Liver (tissue), 9 donors: Measurements from ENCODE around the gene SRC. TPM values are rescaled to one million over a fixed set of nuclear protein-coding genes. Genes with fewer than 3 reads are reported as not detected.

Experiments
- DNase-seq: peaks from one replicate; pipeline ENCODE4 v3.0.0-alpha.2; 2017; ENCODE audit warnings: low spot score
- H3K27ac ChIP-seq, 2 donors: one replicate each; pipeline ENCODE4 v1.7.0; 2013; ENCODE audit warnings: inconsistent platforms in 2 of 2, low read length in 2 of 2, control low read depth in 1 of 2, low read depth in 1 of 2, mild to moderate bottlenecking in 1 of 2
- H3K27me3 ChIP-seq, 4 donors: one replicate each; pipeline versions ENCODE4 v1.6.1 to v1.7.0; 2013; ENCODE audit warnings: low read length in 3 of 4, inconsistent platforms in 1 of 4, mild to moderate bottlenecking in 1 of 4, moderate library complexity in 1 of 4; ENCODE audit not compliant: control insufficient read depth in 4 of 4, insufficient read depth in 4 of 4
- H3K36me3 ChIP-seq, 4 donors: one replicate each; pipeline versions ENCODE4 v1.6.1 to v1.7.0; 2013; ENCODE audit warnings: low read length in 3 of 4, mild to moderate bottlenecking in 3 of 4, low read depth in 1 of 4, moderate library complexity in 1 of 4; ENCODE audit not compliant: control insufficient read depth in 4 of 4, insufficient read depth in 3 of 4
- H3K4me1 ChIP-seq, 4 donors: one replicate each; pipeline versions ENCODE4 v1.6.1 to v1.7.0; 2013; ENCODE audit warnings: low read length in 3 of 4, mild to moderate bottlenecking in 3 of 4, moderate library complexity in 1 of 4; ENCODE audit not compliant: control insufficient read depth in 4 of 4, insufficient read depth in 4 of 4
- H3K4me3 ChIP-seq, 3 donors: one replicate each; pipeline versions ENCODE4 v1.6.1 to v1.7.0; 2013; ENCODE audit warnings: low read length in 3 of 3, control low read depth in 1 of 3, low read depth in 1 of 3, mild to moderate bottlenecking in 1 of 3
- H3K9ac ChIP-seq, 2 donors: one replicate each; pipeline ENCODE4 v1.7.0; 2013; ENCODE audit warnings: low read length in 2 of 2, mild to moderate bottlenecking in 2 of 2, moderate library complexity in 2 of 2, control low read depth in 1 of 2, low read depth in 1 of 2
- H3K9me3 ChIP-seq, 4 donors: one replicate each; pipeline versions ENCODE4 v1.6.1 to v1.7.0; 2013; ENCODE audit warnings: low read length in 3 of 4; ENCODE audit not compliant: control insufficient read depth in 4 of 4
- EGR1 ChIP-seq, 2 donors: IDR thresholded peaks; 2 replicates each; pipeline ENCODE4 v1.6.1; 2016 to 2018; ENCODE audit warnings: antibody characterized with exemption in 2 of 2, low read depth in 2 of 2
- FOXA1 ChIP-seq: IDR thresholded peaks from 2 replicates; pipeline ENCODE4 v1.6.1; 2016; ENCODE audit warnings: antibody characterized with exemption
- GABPA ChIP-seq, 2 donors: IDR thresholded peaks in 1 of 2; conservative IDR thresholded peaks in 1 of 2; 2 replicates each; pipeline ENCODE4 v1.6.1; 2016; ENCODE audit warnings: antibody characterized with exemption in 2 of 2, mild to moderate bottlenecking in 1 of 2, moderate library complexity in 1 of 2
- HNF4G ChIP-seq: IDR thresholded peaks from 2 replicates; pipeline ENCODE4 v1.6.1; 2016; ENCODE audit warnings: antibody characterized with exemption
- RAD21 ChIP-seq, 2 donors: IDR thresholded peaks; 2 replicates each; pipeline ENCODE4 v1.6.1; 2016; ENCODE audit warnings: antibody characterized with exemption in 2 of 2, mild to moderate bottlenecking in 2 of 2
- REST ChIP-seq: IDR thresholded peaks from 2 replicates; pipeline ENCODE4 v1.6.1; 2016; ENCODE audit warnings: antibody characterized with exemption, mild to moderate bottlenecking
- RXRA ChIP-seq, 2 donors: IDR thresholded peaks; 2 replicates each; pipeline ENCODE4 v1.6.1; 2017 to 2018; ENCODE audit warnings: antibody characterized with exemption in 2 of 2, mild to moderate bottlenecking in 1 of 2
- SP1 ChIP-seq: IDR thresholded peaks from 2 replicates; pipeline ENCODE4 v1.6.1; 2018; ENCODE audit warnings: antibody characterized with exemption, mild to moderate bottlenecking
- YY1 ChIP-seq: IDR thresholded peaks from 2 replicates; pipeline ENCODE4 v1.6.1; 2016; ENCODE audit warnings: antibody characterized with exemption, mild to moderate bottlenecking
- WGBS: extraction: QIAGEN DNeasy Blood & Tissue Kit; methylation state at CpG from one replicate; pipeline ENCODE4 v1.1.7; 2013; 5-methylcytosine and 5-hydroxymethylcytosine counted together
- polyA plus RNA-seq, 2 donors: library from polyadenylated mRNA; stranded (reverse) in 1 of 2; unstranded in 1 of 2; fragments of 200-250 nt in 1 of 2; fragments of >200 nt in 1 of 2; fragmentation: Nextera tagmentation in 1 of 2; extraction: Ambion mirVana in 1 of 2; gene quantifications; one replicate each; pipeline versions ENCODE4 v1.2.1 to v1.2.3, GENCODE V29; 2013 to 2015
- total RNA-seq, 2 donors: library from RNA; depleted of rRNA; stranded (reverse); fragments of >200 nt; gene quantifications; one replicate each; pipeline ENCODE4 v1.2.3, GENCODE V29; 2014
- TF ChIP-seq, protein P1 (sequence below): IDR thresholded peaks from 2 replicates; pipeline ENCODE4 v1.6.1; 2016; ENCODE audit warnings: antibody characterized with exemption
- TF ChIP-seq, protein P2 (sequence below): fragments of 150-350 bp; IDR thresholded peaks from 2 replicates; pipeline ENCODE4 v1.5.1; 2017; ENCODE audit warnings: improper control_type of control experiment, low read depth, low read length; ENCODE audit not compliant: missing input control
- TF ChIP-seq, protein P3 (sequence below): IDR thresholded peaks from 2 replicates; pipeline ENCODE4 v1.6.1; 2016; ENCODE audit warnings: antibody characterized with exemption
- donor health status: healthy.
- donor health status: healthy.
- donor health status: healthy.
- donor health status: healthy.
- donor health status: healthy.

SRC gene
- total and polyA plus RNA-seq, 4 donors: 3.3 to 21.2 (median 5.4) TPM

DNA sequence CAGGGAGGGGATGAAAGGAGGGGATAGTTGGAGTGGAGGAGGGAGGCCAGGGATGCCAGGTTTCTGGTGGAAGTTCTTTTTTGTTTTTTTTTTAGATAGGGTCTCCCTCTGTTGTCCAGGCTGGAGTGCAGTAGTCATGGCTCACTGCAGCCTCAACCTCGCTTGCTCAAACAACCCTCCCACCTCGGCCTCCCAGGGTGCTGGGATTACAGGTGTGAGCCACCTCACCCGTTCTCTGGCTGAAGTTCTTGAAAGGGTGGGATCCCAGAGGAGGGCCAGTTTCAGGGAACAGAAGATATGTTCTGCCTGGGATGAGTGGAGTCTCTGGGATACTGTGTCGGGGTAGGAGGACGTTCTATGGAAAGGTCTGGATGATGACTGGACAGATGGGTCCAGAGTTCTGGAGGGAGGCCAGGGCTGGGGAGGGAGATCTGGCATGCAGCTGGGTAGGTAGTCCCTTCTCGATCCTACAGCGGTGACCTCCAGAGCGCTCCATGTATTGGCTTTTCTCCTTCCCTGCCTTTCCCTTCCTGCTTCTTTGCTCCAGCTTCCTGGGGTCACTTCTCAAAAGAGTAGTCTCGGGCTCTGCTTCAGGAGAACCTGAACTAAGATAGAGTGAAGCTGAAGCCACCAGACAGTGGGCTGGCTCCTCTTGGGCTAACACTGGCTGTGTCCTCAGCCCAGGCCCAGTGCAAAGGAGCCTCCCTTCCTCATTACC, 12.7 kb upstream of the SRC start (continued):
- TF ChIP-seq, protein P1, sequence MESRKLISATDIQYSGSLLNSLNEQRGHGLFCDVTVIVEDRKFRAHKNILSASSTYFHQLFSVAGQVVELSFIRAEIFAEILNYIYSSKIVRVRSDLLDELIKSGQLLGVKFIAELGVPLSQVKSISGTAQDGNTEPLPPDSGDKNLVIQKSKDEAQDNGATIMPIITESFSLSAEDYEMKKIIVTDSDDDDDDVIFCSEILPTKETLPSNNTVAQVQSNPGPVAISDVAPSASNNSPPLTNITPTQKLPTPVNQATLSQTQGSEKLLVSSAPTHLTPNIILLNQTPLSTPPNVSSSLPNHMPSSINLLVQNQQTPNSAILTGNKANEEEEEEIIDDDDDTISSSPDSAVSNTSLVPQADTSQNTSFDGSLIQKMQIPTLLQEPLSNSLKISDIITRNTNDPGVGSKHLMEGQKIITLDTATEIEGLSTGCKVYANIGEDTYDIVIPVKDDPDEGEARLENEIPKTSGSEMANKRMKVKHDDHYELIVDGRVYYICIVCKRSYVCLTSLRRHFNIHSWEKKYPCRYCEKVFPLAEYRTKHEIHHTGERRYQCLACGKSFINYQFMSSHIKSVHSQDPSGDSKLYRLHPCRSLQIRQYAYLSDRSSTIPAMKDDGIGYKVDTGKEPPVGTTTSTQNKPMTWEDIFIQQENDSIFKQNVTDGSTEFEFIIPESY: no peak
- TF ChIP-seq, protein P2, sequence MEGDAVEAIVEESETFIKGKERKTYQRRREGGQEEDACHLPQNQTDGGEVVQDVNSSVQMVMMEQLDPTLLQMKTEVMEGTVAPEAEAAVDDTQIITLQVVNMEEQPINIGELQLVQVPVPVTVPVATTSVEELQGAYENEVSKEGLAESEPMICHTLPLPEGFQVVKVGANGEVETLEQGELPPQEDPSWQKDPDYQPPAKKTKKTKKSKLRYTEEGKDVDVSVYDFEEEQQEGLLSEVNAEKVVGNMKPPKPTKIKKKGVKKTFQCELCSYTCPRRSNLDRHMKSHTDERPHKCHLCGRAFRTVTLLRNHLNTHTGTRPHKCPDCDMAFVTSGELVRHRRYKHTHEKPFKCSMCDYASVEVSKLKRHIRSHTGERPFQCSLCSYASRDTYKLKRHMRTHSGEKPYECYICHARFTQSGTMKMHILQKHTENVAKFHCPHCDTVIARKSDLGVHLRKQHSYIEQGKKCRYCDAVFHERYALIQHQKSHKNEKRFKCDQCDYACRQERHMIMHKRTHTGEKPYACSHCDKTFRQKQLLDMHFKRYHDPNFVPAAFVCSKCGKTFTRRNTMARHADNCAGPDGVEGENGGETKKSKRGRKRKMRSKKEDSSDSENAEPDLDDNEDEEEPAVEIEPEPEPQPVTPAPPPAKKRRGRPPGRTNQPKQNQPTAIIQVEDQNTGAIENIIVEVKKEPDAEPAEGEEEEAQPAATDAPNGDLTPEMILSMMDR: no peak

GRCh38 chr20:37333848-37334318, 12.1 kb upstream of the SRC start:
- TF ChIP-seq, protein P3, sequence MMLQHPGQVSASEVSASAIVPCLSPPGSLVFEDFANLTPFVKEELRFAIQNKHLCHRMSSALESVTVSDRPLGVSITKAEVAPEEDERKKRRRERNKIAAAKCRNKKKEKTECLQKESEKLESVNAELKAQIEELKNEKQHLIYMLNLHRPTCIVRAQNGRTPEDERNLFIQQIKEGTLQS: no peak
- no peak for TF ChIP-seq EGR1 (IDR thresholded peaks at IDR 0.05; ENCODE audit: low read depth in 2 of 2)
- TF ChIP-seq, protein P2: no peak
- no peak for TF ChIP-seq FOXA1
- no peak for TF ChIP-seq RXRA (IDR thresholded peaks at IDR 0.05)
- no peak for TF ChIP-seq HNF4G
- no peak for TF ChIP-seq GABPA (IDR thresholded peaks at IDR 0.05 in 1 of 2, conservative IDR thresholded peaks at IDR 0.05 in 1 of 2)
- TF ChIP-seq REST: no peak
- no peak for TF ChIP-seq SP1
- no peak for TF ChIP-seq YY1
- TF ChIP-seq, protein P1: no peak
- no peak for TF ChIP-seq RAD21 (IDR thresholded peaks at IDR 0.05)
- Histone ChIP-seq H3K27ac (no peak overlapping the region), H3K36me3 (no peaks in the 10 kb centered on the region), H3K4me3 (no peak overlapping the region), H3K9ac (no peak overlapping the region), H3K4me1 (peaks cover 0 to 4% (median 0%) of the 10 kb centered on the region in 4 donors), H3K27me3 (no peaks in the 10 kb centered on the region), H3K9me3 (no peaks in the 10 kb centered on the region)
- WGBS: 84% methylated on average over 16 of the region's 16 CpGs
- DNase-seq: no peak
